Cardiac fibroblast (primary cell): ENCODE data around the gene RPP30.

Source experiments
- DNase-seq, 2 donors: peaks; one replicate each; pipeline versions ENCODE4 v3.0.0 to v3.0.0-alpha.2; 2010; ENCODE audit warnings: low read depth in 2 of 2
- H3K4me3 ChIP-seq, 2 donors: replicated peaks in 1 of 2; 1 replicate in 1 of 2; 2 replicates in 1 of 2; pipeline ENCODE4 v1.5.1; 2011; ENCODE audit warnings: low read depth in 2 of 2, low read length in 2 of 2, mild to moderate bottlenecking in 2 of 2, moderate library complexity in 1 of 2
- TF ChIP-seq, protein P1 (sequence below): IDR thresholded peaks from one replicate; pipeline ENCODE4 v1.5.1; 2011; ENCODE audit warnings: low read depth, mild to moderate bottlenecking, low read length, inconsistent platforms

RPP30 gene

DNA sequence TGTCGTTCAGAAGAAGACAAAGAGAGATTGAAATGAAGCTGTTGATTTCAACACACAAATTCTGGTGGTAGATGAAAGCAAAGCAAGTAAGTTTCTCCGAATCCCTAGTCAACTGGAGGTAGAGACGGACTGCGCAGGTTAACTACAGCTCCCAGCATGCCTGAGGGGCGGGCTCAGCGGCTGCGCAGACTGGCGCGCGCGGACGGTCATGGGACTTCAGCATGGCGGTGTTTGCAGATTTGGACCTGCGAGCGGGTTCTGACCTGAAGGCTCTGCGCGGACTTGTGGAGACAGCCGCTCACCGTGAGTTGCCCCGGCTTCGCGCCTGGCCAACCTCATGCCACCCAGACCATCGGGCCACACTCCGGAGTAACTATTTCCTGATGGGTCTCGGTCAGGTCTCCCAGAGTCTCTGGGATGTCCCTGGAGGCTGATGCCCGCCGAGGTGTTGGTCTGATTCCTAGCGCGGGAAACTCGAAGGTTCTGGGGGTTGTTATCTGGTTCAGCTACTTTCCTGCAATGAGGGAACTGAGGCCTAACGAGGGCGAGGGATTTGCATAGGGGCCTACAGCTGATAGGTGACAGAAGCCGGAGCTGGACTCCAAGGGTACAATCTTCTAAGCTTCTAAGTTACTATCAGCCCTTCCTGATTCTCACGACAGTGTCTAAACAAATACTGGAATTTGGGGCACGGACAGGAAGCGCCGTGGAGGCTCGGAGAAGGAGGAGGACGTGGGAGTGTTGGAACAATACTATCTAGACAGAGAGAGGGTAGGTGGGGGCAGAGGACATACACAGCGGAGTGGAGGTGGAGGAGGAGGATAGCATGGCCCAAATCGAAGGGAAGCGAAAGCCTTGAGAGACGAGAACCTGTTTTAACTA is at the start of gene RPP30:
TSS of gene RPP30 (plus strand) at position 209 of the 882 bp plus-strand sequence. CDS start at position 222, 13 bp downstream.
- H3K4me3 ChIP-seq: peak within 1 kb of the TSS; percentile 79 to 86
- peak; percentile 82 to 84 for DNase-seq
- TF ChIP-seq, protein P1, sequence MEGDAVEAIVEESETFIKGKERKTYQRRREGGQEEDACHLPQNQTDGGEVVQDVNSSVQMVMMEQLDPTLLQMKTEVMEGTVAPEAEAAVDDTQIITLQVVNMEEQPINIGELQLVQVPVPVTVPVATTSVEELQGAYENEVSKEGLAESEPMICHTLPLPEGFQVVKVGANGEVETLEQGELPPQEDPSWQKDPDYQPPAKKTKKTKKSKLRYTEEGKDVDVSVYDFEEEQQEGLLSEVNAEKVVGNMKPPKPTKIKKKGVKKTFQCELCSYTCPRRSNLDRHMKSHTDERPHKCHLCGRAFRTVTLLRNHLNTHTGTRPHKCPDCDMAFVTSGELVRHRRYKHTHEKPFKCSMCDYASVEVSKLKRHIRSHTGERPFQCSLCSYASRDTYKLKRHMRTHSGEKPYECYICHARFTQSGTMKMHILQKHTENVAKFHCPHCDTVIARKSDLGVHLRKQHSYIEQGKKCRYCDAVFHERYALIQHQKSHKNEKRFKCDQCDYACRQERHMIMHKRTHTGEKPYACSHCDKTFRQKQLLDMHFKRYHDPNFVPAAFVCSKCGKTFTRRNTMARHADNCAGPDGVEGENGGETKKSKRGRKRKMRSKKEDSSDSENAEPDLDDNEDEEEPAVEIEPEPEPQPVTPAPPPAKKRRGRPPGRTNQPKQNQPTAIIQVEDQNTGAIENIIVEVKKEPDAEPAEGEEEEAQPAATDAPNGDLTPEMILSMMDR: no peak

DNA sequence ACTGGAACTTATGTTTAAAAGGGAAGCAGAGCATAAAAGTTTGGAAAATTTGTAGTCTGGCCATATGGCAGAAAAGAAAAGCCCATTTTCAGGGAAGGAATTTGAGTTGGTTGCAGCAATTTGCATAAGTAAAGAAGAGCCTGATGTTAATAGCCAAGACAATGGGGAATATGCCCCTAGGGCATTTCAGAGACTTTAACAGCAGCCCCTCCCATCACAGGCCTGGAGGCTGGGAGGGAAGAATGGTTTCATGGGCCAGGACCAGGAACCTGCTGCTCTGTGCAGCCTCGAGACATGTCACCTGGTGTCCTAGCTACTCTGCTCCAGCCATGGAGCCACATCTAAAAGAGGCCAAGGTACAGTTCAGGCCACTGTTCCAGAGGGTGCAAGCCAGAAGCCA is 49.3 kb upstream of the RPP30 start:
- no peak for DNase-seq
- TF ChIP-seq, protein P1: no peak

DNA sequence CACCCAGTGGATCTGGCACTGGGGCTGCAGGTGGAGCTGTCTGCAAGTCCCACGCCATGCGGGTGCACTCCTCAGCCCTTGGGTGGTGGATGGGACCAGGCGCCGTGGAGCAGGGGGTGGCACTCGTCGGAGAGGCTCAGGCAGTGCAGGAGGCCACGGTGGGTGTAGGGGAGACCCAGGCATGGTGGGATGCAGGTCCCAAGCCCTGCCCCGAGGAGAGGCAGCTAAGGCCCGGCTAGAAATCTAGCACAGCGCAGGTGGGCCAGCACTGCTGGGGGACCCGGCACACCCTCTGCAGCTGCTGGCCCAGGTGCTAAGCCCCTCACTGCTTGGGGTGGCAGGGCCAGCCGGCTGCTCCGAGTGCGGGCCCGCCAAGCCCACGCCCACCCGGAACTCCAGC is 39.7 kb upstream of the RPP30 start:
- H3K4me3 ChIP-seq: no peak overlapping the region
- TF ChIP-seq, protein P1: no peak
- no peak for DNase-seq

More for the DNA sequence above, 49.3 kb upstream of the RPP30 start:
- H3K4me3 ChIP-seq: no peak overlapping the region

DNA sequence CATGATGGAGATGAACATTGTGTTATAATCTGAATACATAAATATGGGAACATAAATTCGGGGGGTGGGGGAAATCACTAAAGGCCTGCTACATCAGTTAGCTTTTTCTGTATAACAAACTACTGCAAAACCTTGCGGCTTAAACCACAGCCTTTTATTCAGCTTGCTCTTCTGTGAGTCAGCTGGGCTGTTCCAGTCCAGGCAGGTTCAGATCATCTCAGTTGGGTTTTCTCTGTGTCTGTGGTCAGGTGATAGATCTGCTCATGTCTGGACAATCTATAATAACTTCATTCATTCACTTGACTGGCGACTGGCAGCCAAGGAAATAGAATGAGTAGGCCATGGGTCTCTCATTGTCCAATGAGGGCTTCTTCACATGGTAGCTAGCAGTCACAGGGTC is 37.4 kb upstream of the RPP30 start:
- no peak for DNase-seq
- no peak overlapping the region for H3K4me3 ChIP-seq
- TF ChIP-seq, protein P1: no peak

DNA sequence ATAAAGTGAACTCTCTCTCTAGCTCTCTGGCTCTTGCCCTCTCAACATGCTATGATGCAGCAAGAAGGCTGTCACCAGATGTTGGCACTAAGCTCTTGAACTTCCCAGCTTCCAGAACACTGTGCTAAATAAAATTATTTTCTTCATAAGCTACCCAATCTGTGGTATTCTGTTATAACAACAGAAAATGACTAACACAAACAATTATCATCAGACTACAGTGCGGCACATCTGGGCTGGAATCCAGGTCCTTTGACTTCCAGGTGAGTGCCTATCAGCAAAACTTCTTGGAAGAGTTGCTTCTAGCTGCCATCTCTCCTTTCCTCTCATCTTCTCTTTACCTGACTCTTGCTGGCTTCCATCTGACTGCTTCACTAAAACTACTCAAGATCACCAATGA is 34.3 kb upstream of the RPP30 start:
- TF ChIP-seq, protein P1: no peak
- H3K4me3 ChIP-seq: no peak overlapping the region
- no peak for DNase-seq

DNA sequence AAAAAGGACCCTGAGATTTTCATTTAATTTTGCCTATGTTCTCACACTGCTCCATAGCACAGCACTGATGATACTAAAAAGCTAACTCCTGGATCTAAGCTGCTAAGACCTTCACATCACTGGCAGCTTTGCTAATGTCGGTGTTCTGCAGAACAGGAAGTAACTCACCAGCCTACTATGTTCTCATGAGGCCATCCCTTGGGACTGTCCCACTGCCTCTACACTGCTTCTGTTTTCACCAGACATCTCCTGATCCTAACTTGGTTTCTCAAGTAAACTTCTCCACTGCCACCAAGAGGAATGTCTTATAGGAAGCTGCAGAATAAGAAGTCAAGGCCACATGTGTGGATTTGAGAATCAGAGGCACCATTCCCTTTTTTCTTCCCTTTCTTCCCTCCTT is 29.0 kb upstream of the RPP30 start:
- TF ChIP-seq, protein P1: no peak

DNA sequence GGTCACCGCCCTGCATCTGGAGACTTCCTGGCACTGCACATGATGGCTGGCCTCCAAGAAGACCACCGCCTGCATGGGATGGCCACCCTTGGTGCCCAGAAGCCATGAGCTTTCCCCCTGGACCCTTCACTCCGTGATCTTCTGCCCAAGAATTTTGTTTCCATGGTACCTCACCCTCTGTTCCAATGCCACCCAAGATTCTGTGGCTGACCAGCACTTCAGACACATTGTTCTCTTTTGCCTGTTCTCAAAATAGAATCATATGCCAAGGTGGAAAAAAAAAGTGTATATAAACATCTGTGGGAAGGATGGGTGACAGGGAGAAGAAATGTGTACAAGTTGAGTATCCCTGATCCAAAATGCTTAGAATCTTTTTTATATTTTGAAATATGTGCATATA is 26.0 kb upstream of the RPP30 start:
- no peak for DNase-seq
- TF ChIP-seq, protein P1: no peak
- no peak overlapping the region for H3K4me3 ChIP-seq

More for the DNA sequence above, 29.0 kb upstream of the RPP30 start:
- no peak overlapping the region for H3K4me3 ChIP-seq
- peak in 1 of 2 donors; percentile 81 for DNase-seq
